Suprapubic skin (tissue), 4 donors: Measurements from ENCODE around the gene CLVS2. TPM values are rescaled to one million over a fixed set of nuclear protein-coding genes. Genes with fewer than 3 reads are reported as not detected.

Experiments used
- DNase-seq, 2 donors: peaks; one replicate each; pipeline ENCODE4 v3.0.0-alpha.2; 2019; ENCODE audit warnings: low spot score in 2 of 2
- H3K27ac ChIP-seq: fragments of 200-600 bp; sonication (generic); one replicate; pipeline ENCODE4 v1.5.1; 2019
- H3K27me3 ChIP-seq: fragments of 200-600 bp; sonication (generic); one replicate; pipeline ENCODE4 v1.5.1; 2019
- H3K36me3 ChIP-seq: fragments of 200-600 bp; sonication (generic); one replicate; pipeline ENCODE4 v1.5.1; 2019
- H3K4me1 ChIP-seq: fragments of 200-600 bp; sonication (generic); one replicate; pipeline ENCODE4 v1.5.1; 2019
- H3K4me3 ChIP-seq: fragments of 200-600 bp; sonication (generic); one replicate; pipeline ENCODE4 v1.5.1; 2019; ENCODE audit warnings: mild to moderate bottlenecking
- H3K9me3 ChIP-seq: fragments of 200-600 bp; sonication (generic); one replicate; pipeline ENCODE4 v1.5.1; 2019
- CTCF ChIP-seq, 2 donors: fragments of 200-600 bp in 1 of 2; fragments of 450-650 bp in 1 of 2; sonication (generic) in 1 of 2; IDR thresholded peaks; one replicate each; pipeline ENCODE4 v1.5.1; 2016 to 2019; ENCODE audit warnings: antibody characterized with exemption in 2 of 2, mild to moderate bottlenecking in 1 of 2, moderate library complexity in 1 of 2
- EP300 ChIP-seq: sonication (generic); formaldehyde crosslinking; IDR thresholded peaks from one replicate; pipeline ENCODE4 v1.6.1; 2017; ENCODE audit warnings: antibody characterized with exemption
- POLR2A ChIP-seq, 2 donors: fragments of 450-650 bp; IDR thresholded peaks; one replicate each; pipeline ENCODE4 v1.6.1; 2017; ENCODE audit warnings: antibody characterized with exemption in 2 of 2, mild to moderate bottlenecking in 2 of 2, moderate library complexity in 2 of 2
- POLR2AphosphoS5 ChIP-seq, 3 donors: sonication (generic); formaldehyde crosslinking; IDR thresholded peaks; one replicate each; pipeline ENCODE4 v1.6.1; 2017; ENCODE audit warnings: antibody characterized with exemption in 3 of 3
- WGBS: methylation state at CpG from one replicate; pipeline ENCODE4 v1.1.5; 2018; 5-methylcytosine and 5-hydroxymethylcytosine counted together
- total RNA-seq, 4 donors: library from RNA; depleted of rRNA; stranded (reverse); fragments of >200 nt; gene quantifications; one replicate each; pipeline ENCODE4 v1.1.0, GENCODE V29; 2016

Gene CLVS2
- total RNA-seq, 4 donors from 2014 or later, result 0.15 to 0.64 (median 0.46) TPM

- Histone ChIP-seq H3K27me3 (no peaks in the 10 kb centered on the region), H3K36me3 (no peaks in the 10 kb centered on the region), H3K9me3 (no peaks in the 10 kb centered on the region), H3K27ac (no peak overlapping the region), H3K4me1 (no peaks in the 10 kb centered on the region), H3K4me3 (no peak overlapping the region)
- no peak for TF ChIP-seq EP300
- TF ChIP-seq CTCF (IDR thresholded peaks at IDR 0.05), result no peak
- no peak for TF ChIP-seq POLR2AphosphoS5 (IDR thresholded peaks at IDR 0.05)
- TF ChIP-seq POLR2A (IDR thresholded peaks at IDR 0.05), result no peak
- no peak for DNase-seq
- WGBS, result 84% methylated on average over 2 of the region's 2 CpGs
Measured at GRCh38 chr6:123009059-123009458, 13.0 kb downstream of the CLVS2 start.

GRCh38 chr6:123014835-123015234 lies 18.8 kb downstream of the CLVS2 start:
- H3K27ac ChIP-seq, result no peak overlapping the region
- TF ChIP-seq POLR2A (IDR thresholded peaks at IDR 0.05), result no peak
- no peak for TF ChIP-seq POLR2AphosphoS5 (IDR thresholded peaks at IDR 0.05)
- no peak for TF ChIP-seq EP300
- TF ChIP-seq CTCF (IDR thresholded peaks at IDR 0.05), result no peak
- DNase-seq, result no peak
- no peaks in the 10 kb centered on the region for H3K27me3 ChIP-seq
- no peaks in the 10 kb centered on the region for H3K4me1 ChIP-seq
- no peaks in the 10 kb centered on the region for H3K9me3 ChIP-seq
- no peak overlapping the region for H3K4me3 ChIP-seq
- no peaks in the 10 kb centered on the region for H3K36me3 ChIP-seq

GRCh38 chr6:123016431-123017103 lies 20.5 kb downstream of the CLVS2 start:
- Histone ChIP-seq H3K9me3 (no peaks in the 10 kb centered on the region), H3K27me3 (no peaks in the 10 kb centered on the region), H3K4me1 (no peaks in the 10 kb centered on the region), H3K36me3 (no peaks in the 10 kb centered on the region), H3K4me3 (no peak overlapping the region), H3K27ac (no peak overlapping the region)
- DNase-seq, result no peak
- 60% methylated on average over 4 of the region's 4 CpGs for WGBS
- no peak for TF ChIP-seq EP300
- TF ChIP-seq POLR2AphosphoS5 (IDR thresholded peaks at IDR 0.05), result no peak
- no peak for TF ChIP-seq POLR2A (IDR thresholded peaks at IDR 0.05)
- no peak for TF ChIP-seq CTCF (IDR thresholded peaks at IDR 0.05)

GRCh38 chr6:123017104-123017682 lies 21.2 kb downstream of the CLVS2 start:
- H3K27me3 ChIP-seq, result no peaks in the 10 kb centered on the region
- no peaks in the 10 kb centered on the region for H3K9me3 ChIP-seq
- 70% methylated on average over 5 of the region's 5 CpGs for WGBS
- no peaks in the 10 kb centered on the region for H3K4me1 ChIP-seq
- DNase-seq, result no peak
- H3K27ac ChIP-seq, result no peak overlapping the region
- no peak overlapping the region for H3K4me3 ChIP-seq
- TF ChIP-seq POLR2A (IDR thresholded peaks at IDR 0.05), result no peak
- no peaks in the 10 kb centered on the region for H3K36me3 ChIP-seq

GRCh38 chr6:123022975-123023374 lies 26.9 kb downstream of the CLVS2 start:
- WGBS, result 0% methylated on average over 1 of the region's 1 CpG
- H3K4me3 ChIP-seq, result no peak overlapping the region
- no peak overlapping the region for H3K27ac ChIP-seq
- no peaks in the 10 kb centered on the region for H3K4me1 ChIP-seq
- no peaks in the 10 kb centered on the region for H3K9me3 ChIP-seq
- DNase-seq, result no peak
- TF ChIP-seq EP300 (no peak), CTCF (IDR thresholded peaks at IDR 0.05) (no peak), POLR2AphosphoS5 (IDR thresholded peaks at IDR 0.05) (no peak), POLR2A (IDR thresholded peaks at IDR 0.05) (no peak)
- H3K36me3 ChIP-seq, result no peaks in the 10 kb centered on the region
- no peaks in the 10 kb centered on the region for H3K27me3 ChIP-seq
